Smooth muscle cell (in vitro differentiated cells): Measurements from ENCODE around the gene TTC33. TPM values are rescaled to one million over a fixed set of nuclear protein-coding genes. Genes with fewer than 3 reads are reported as not detected.

Experiments
- DNase-seq: peaks from one replicate; lab custom pipeline; 2025; ENCODE audit not compliant: unreplicated experiment; lab: John Stamatoyannopoulos, UW
- H2AFZ ChIP-seq: fragments of 200-600 bp; sonication (generic); 2 replicates; pipeline ENCODE4 v1.6.0; 2016; ENCODE audit warnings: antibody characterized with exemption, low read depth, mild to moderate bottlenecking
- H3F3A ChIP-seq: fragments of 200-600 bp; sonication (generic); 2 replicates; pipeline ENCODE4 v1.6.0; 2017; ENCODE audit warnings: antibody characterized with exemption, low read depth
- H3K27ac ChIP-seq: fragments of 200-600 bp; sonication (generic); 2 replicates; pipeline ENCODE4 v1.5.1; 2016; ENCODE audit warnings: low read depth, mild to moderate bottlenecking
- H3K27me3 ChIP-seq: fragments of 200-600 bp; sonication (generic); 2 replicates; pipeline ENCODE4 v1.6.1; 2016; ENCODE audit warnings: low read depth, mild to moderate bottlenecking
- H3K36me3 ChIP-seq: fragments of 200-600 bp; sonication (generic); 2 replicates; pipeline ENCODE4 v1.5.1; 2016; ENCODE audit warnings: low read depth
- H3K4me1 ChIP-seq: fragments of 200-600 bp; sonication (generic); 2 replicates; pipeline ENCODE4 v1.5.1; 2016; ENCODE audit warnings: low read depth
- H3K4me2 ChIP-seq: fragments of 200-600 bp; sonication (generic); 2 replicates; pipeline ENCODE4 v1.6.0; 2016; ENCODE audit warnings: mild to moderate bottlenecking
- H3K4me3 ChIP-seq: fragments of 200-600 bp; sonication (generic); 2 replicates; pipeline ENCODE4 v1.5.1; 2016; ENCODE audit warnings: mild to moderate bottlenecking
- H3K79me2 ChIP-seq: fragments of 200-600 bp; sonication (generic); 2 replicates; pipeline ENCODE4 v1.6.0; 2016; ENCODE audit warnings: low read depth, mild to moderate bottlenecking
- H3K9ac ChIP-seq: fragments of 200-600 bp; sonication (generic); 2 replicates; pipeline ENCODE4 v1.6.0; 2016; ENCODE audit warnings: low read depth
- H3K9me3 ChIP-seq: fragments of 200-600 bp; sonication (generic); replicated peaks from 2 replicates; pipeline ENCODE4 v1.5.1; 2016; ENCODE audit warnings: low read depth
- H4K20me1 ChIP-seq: fragments of 200-600 bp; sonication (generic); 2 replicates; pipeline ENCODE4 v1.6.0; 2016; ENCODE audit warnings: low read depth
- CTCF ChIP-seq: fragments of 200-600 bp; sonication (generic); IDR thresholded peaks from 2 replicates; pipeline ENCODE4 v1.5.1; 2017; ENCODE audit warnings: borderline replicate concordance, mild to moderate bottlenecking, antibody characterized with exemption; ENCODE audit not compliant: insufficient read depth, poor library complexity, severe bottlenecking
- WGBS: methylation state at CpG from one replicate; pipeline ENCODE4 v1.1.7; 2016; ENCODE audit warnings: low lambda C conversion rate; 5-methylcytosine and 5-hydroxymethylcytosine counted together
- polyA plus RNA-seq: library from polyadenylated mRNA; unstranded; fragments of >200 nt; fragmentation: Nextera tagmentation; extraction: Ambion mirVana; gene quantifications from 2 replicates; pipeline ENCODE4 v1.2.1, GENCODE V29; 2016
- total RNA-seq: library from RNA; depleted of rRNA; stranded (reverse); fragments of >200 nt; gene quantifications from 2 replicates; pipeline ENCODE4 v1.2.3, GENCODE V29; 2014

The TTC33 gene
- total and polyA plus RNA-seq, 2 experiments from 2014 or later: 13.1 to 22.1 TPM

DNA sequence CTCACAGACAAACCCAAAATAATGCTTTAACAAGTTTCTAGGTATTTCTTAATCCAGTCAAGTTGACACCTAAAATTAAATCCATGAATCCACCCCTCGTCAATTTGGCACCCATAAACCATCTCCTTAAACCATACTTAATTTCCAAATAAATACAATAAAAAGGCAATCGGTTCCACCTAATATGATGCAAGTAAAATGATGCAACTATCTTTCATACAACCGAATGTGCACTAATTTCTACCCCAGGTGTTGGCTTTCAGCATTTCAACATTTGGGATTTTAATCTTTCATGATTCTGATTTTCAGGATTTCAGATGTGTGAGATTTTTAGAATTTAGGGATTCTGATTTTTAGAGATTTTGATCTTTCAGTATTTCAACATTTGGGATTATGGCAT lies 25.1 kb upstream of the TTC33 start:
- no peaks in the 10 kb centered on the region for H3F3A ChIP-seq
- H3K27ac ChIP-seq: no peak overlapping the region
- no peaks in the 10 kb centered on the region for H3K27me3 ChIP-seq
- no peaks in the 10 kb centered on the region for H3K36me3 ChIP-seq
- H3K4me1 ChIP-seq: no peaks in the 10 kb centered on the region
- no peak overlapping the region for H3K4me2 ChIP-seq
- 96% methylated on average over 3 of the region's 3 CpGs for WGBS
- H3K9me3 ChIP-seq: no peaks in the 10 kb centered on the region
- H4K20me1 ChIP-seq: peaks cover 95% of the 10 kb centered on the region
- no peak overlapping the region for H3K4me3 ChIP-seq
- H3K79me2 ChIP-seq: peaks cover 88% of the 10 kb centered on the region
- H3K9ac ChIP-seq: no peak overlapping the region
- TF ChIP-seq CTCF: no peak
- no peak overlapping the region for H2AFZ ChIP-seq
- no peak for DNase-seq

GRCh38 chr5:40780199-40780598 lies 24.4 kb upstream of the TTC33 start:
- no peaks in the 10 kb centered on the region for H3F3A ChIP-seq
- 92% methylated on average over 5 of the region's 5 CpGs for WGBS
- H2AFZ ChIP-seq: no peak overlapping the region
- H3K27me3 ChIP-seq: no peaks in the 10 kb centered on the region
- no peaks in the 10 kb centered on the region for H3K4me1 ChIP-seq
- H3K9ac ChIP-seq: no peak overlapping the region
- no peak for DNase-seq
- H3K79me2 ChIP-seq: peaks cover 81% of the 10 kb centered on the region
- TF ChIP-seq CTCF: no peak
- H3K4me2 ChIP-seq: no peak overlapping the region
- no peaks in the 10 kb centered on the region for H3K9me3 ChIP-seq
- peaks cover 93% of the 10 kb centered on the region for H4K20me1 ChIP-seq
- H3K36me3 ChIP-seq: no peaks in the 10 kb centered on the region
- no peak overlapping the region for H3K4me3 ChIP-seq
- no peak overlapping the region for H3K27ac ChIP-seq

DNA sequence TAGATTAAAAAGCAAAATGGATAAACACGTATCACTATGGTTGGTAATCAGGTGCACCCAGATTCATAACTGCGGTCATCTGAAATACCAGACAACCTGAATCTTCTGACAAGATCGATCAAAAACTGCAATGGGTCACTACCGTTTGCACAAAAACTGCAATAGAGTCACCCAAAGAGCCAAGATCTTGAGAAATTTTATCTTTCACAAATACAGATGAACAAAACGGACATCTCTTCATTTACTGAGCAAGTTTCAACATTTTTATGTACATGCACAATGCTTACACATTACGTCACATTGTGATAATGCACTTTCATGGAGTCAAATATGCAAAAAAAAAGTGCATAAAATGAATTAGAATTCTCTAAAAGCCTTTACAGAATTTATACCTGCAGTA lies 23.8 kb upstream of the TTC33 start:
- Histone ChIP-seq H3K9me3 (no peaks in the 10 kb centered on the region), H3K4me3 (no peak overlapping the region), H3K4me2 (no peak overlapping the region), H4K20me1 (peaks cover 89% of the 10 kb centered on the region), H3K27ac (no peak overlapping the region), H3K4me1 (no peaks in the 10 kb centered on the region), H3K9ac (no peak overlapping the region), H3K36me3 (no peaks in the 10 kb centered on the region), H2AFZ (no peak overlapping the region), H3K27me3 (no peaks in the 10 kb centered on the region), H3F3A (no peaks in the 10 kb centered on the region), H3K79me2 (peaks cover 77% of the 10 kb centered on the region)
- no peak for TF ChIP-seq CTCF
- DNase-seq: no peak
- 96% methylated on average over 6 of the region's 6 CpGs for WGBS

GRCh38 chr5:40778133-40778532 lies 22.4 kb upstream of the TTC33 start:
- H3K9me3 ChIP-seq: no peaks in the 10 kb centered on the region
- 97% methylated on average over 1 of the region's 1 CpG for WGBS
- TF ChIP-seq CTCF: no peak
- no peak overlapping the region for H3K4me3 ChIP-seq
- H3K36me3 ChIP-seq: no peaks in the 10 kb centered on the region
- no peak for DNase-seq
- H3K4me1 ChIP-seq: no peaks in the 10 kb centered on the region
- H2AFZ ChIP-seq: no peak overlapping the region
- no peak overlapping the region for H3K27ac ChIP-seq
- H3K9ac ChIP-seq: no peak overlapping the region
- H4K20me1 ChIP-seq: peaks cover 83% of the 10 kb centered on the region
- H3K4me2 ChIP-seq: no peak overlapping the region
- peaks cover 64% of the 10 kb centered on the region for H3K79me2 ChIP-seq
- H3K27me3 ChIP-seq: no peaks in the 10 kb centered on the region
- no peaks in the 10 kb centered on the region for H3F3A ChIP-seq
